ENCODE measurements around the gene SEC14L1. TPM values are rescaled to one million over a fixed set of nuclear protein-coding genes. Genes with fewer than 3 reads are reported as not detected.
"Not testable (repeated sequence)": the region's sequence is repeated elsewhere in the genome, so short reads cannot be mapped to it uniquely, and the experiment has no call there.

SEC14L1 gene
- 322 and 488 TPM in 2 replicates for total RNA-seq

- DNase-seq, result peak; percentile 63
Observed at GRCh38 chr17:77140878-77141767, at the start of gene SEC14L1. TSS of gene SEC14L1 (plus strand) at chr17:77140969. CDS start at chr17:77143597, 2,628 bp downstream.

DNA sequence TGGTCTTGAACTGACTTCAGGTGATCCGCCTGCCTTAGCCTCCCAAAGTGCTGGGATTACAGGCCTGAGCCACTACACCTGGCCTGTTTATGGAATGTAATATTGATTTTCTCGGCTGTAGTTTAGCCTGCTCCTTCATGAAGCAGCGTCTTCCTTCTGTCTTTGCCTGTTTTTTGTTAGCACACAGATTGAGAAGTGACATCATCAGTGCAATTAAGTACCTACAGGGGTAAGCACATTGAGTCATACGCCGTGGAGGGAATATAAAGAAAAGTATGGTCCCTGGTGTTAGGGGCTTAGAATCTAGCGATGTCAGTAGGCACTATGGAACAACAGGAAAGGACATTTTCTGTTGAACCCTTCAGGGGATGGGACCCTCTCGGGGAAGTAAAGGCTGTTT lies 48.7 kb upstream of the SEC14L1 start:
- peak; percentile 50 for DNase-seq

DNA sequence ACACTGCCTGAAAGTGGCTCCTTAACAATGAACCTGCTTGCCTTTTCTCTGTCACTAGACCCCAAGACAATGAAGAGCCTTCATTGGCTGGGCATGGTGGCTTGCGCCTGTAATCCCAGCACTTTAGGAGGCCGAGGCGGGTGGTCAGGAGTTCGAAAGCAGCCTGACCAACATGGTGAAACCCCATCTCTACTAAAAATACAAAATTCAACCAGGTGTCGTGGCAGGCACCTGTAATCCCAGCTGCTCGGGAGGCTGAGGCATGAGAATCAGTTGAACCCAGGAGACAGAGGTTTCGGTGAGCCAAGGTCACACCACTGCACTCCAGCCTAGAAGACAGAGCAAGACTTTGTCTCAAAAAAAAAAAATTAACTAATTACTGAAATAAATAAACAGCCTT lies 45.3 kb upstream of the SEC14L1 start:
- DNase-seq, result no peak

GRCh38 chr17:77096570-77097214 lies 44.1 kb upstream of the SEC14L1 start:
- DNase-seq, result peak; percentile 77

GRCh38 chr17:77097631-77098180 lies 43.1 kb upstream of the SEC14L1 start:
- no peak for DNase-seq

GRCh38 chr17:77098884-77099545 lies 41.8 kb upstream of the SEC14L1 start:
- DNase-seq, result no peak

DNA sequence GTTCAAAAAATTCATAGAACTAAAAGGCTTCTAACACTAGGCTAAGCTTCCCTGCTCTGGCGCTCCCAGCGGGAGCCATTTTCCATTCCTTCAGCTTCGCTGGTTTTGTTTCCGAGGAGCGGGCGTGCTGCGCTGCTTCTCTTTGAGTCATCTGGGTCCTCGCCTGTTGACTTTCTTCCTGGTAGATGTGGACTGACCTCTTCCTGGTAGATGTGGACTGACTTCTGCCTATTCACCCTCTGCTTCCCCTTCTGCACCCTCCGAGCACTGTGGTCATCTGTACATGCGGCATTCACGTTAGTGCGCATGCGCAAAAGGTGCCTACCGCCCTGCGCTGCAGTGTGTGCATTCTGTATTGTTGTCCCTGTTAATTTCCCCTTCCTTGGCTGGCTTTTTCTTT lies 40.8 kb upstream of the SEC14L1 start:
- no peak for DNase-seq

DNA sequence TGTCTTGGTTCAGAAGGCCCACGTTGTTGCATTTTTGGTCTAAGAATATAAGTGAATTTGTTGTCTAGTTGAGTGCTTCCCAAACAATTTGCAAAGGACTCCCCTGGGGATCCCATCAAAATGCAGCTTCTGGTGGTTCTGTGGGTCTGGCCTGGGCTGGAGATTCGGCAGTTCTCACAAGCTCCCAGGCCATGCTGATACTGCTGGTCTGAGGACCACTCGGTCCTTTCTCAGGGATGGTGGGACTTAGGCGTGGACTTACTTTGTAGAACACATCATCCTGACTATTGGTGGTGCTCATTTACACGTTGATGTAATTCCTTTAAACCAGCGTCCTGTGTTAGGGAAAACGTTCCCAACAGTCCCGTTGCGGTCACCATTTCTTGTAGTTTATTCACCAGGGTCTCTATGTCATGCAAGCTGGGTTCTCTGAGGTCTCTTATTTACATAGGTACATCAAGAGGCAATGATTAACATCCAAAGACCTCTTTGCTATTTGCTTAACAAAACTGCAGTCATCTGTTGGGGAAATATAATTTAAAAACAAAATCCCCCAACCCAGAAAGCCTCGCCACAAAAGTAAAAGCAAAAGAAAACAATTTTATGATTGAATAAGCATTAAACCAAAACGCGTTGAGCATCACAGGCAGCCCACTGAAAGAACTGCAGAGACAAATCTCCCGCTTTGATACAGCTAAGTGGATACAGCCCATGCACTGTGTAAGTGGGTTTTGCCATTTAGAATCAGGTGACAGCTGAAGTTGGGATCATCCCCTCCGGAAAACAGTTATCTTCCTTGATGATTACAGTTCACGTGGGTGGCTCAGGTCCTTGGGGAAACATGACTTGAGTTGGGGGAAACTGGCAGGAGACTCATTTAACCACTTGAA lies 39.0 kb upstream of the SEC14L1 start:
- DNase-seq, result no peak

- DNase-seq, result not testable (repeated sequence)
Observed at GRCh38 chr17:77102411-77103134, 38.2 kb upstream of the SEC14L1 start.

GRCh38 chr17:77105706-77106105 lies 35.1 kb upstream of the SEC14L1 start:
- DNase-seq, result no peak

DNA sequence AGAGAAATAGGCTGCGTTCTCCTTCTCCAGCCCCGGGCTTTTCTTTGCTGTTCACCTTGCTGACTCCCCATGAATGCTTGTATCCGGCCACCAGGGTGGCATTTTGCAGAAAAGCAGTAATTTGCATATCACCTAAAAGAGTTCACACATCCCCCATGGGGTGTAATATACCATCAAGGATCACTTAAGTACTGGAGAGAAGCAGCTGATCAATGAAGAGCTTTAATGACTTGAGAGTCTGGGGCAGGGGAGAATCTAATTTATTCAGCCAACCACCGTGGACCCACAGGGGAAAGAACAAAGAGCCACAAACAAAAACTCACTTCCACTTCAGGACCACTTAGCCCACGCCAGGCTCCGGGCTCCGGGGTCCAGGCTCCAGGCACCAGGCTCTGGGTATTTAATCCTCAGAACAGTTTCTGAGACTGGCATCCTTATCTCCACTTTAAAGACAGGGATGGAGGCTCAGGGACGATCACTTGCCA lies 33.9 kb upstream of the SEC14L1 start:
- no peak for DNase-seq

DNA sequence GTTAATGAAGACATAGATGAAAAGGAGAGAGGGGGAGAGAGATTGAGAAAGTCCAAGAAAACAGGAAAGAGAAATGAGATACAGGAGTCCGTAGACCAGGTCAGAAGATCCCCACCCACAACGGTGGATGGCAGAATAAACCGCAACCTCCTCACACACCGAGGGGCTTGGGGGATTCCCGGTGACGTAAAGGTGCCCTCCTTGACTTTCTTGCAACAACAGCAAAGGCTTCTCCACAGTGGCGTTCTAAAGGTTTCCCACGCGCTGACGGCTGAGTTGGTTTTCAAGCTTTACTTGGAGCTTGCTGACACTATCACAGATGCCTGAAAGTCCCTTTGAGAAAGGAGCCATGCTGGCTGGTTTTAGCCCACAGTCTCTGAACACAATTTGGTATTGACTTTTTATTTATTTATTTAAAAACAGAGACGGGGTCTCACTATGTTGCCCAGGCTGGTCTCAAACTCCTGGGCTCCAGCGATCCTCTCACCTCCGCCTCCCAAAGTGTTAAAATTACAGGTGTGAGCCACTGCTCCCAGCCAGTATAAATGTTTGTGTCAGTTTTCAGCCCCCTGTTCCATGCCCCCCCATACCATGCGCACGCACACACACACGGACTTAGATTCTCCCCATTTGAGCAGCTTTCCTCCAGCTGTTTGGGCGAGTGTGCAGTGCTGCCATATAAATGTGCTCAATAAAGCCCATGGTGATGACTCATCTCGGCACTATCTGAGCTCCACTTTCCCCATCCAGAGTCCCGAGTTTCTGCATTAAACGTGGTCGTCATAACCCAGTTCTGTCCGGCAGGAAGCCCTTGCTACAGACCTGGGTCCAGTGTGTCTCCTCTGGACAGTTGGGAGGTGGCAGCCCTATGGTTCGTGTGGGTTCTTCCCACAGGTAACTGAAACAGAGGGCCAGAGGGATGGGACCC lies 33.0 kb upstream of the SEC14L1 start:
- no peak for DNase-seq

- DNase-seq, result no peak
Observed at GRCh38 chr17:77109159-77109759, 31.5 kb upstream of the SEC14L1 start.

DNA sequence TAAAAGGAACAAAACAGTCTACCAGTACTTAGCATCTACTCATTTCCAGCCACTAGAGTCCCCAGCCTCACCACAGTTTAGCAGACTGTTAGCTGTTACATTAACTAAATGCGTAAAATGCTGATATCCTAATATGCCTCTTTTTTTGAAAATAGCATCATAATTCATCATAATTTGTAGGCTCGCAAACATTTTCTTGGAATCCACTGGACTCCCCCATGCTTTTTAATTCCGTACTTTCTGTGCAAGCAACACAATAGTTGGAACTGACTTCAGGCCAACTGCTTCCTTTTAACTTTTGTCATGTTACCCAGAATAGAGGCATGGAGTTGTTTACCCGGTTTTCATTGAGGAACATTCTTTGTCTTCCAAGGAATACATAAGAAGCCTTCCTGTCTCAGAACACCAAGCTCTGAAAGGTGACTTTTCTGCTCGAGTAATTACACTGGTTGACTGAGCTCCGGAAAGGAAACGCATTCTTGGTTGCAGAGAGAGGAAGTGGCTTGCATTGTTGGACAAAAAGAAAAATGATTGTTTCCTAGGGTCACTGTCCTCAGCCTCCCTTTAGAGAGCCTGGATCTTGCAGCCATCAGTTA lies 30.9 kb upstream of the SEC14L1 start:
- peak; percentile 99 for DNase-seq

DNA sequence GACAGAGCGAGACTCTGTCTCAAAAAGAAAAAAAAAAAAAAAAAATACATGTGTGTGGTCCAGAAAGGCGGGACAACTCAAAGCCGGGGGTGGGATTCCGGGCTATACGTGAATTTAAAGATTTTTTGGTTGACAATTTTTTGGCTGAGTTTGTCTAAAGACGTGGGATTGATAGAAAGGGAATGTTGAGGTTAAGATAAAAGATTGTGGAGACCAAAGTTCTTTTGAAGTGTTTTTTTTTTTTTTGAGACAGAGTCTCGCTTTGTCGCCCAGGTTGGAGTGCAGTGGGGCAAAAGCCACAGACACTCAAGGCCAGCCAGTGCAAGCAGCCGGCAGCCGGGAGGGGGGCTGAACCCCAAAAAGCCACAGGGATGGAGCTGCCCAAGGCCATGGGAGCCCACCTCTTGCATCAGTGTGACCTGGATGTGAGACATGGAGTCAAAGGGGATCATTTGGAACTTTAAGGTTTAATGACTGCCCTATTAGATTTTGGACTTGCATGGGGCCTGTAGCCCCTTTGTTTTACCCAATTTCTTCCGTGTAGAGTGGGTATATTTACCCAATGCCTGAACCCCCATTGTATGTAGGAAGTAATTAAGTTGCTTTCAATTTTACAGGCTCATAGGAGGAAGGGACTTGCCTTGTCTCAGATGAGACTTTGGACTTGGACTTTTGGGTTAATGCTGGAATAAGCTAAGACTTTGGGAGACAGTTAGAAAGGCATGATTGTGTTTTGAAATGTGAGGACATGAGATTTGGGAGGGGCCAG lies 29.4 kb upstream of the SEC14L1 start:
- not testable (repeated sequence) for DNase-seq

- DNase-seq, result no peak
Observed at GRCh38 chr17:77111934-77112296, 28.9 kb upstream of the SEC14L1 start.

DNA sequence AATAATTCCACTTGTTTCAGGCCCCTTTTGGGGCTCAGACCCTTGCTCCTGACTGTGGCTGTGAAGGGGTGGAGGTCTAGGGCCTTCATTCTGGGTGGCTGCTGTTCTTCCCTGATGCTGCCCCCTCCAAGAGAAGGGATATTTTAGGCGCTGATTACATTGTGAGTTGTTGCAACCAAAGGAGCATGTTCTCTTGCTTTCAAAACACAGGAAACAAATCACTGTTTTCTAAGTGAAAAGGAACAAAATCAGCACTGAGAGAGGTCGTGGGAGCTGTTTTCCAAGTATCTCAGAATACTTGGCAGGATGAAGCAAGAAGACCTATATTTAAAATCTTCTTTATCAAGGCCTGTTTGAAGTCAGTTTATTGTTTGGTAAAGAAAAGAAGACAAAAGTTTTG lies 25.3 kb upstream of the SEC14L1 start:
- DNase-seq, result peak; percentile 81

GRCh38 chr17:77115947-77116346 lies 24.8 kb upstream of the SEC14L1 start:
- DNase-seq, result no peak

Data from dermis blood vessel endothelial cell (primary cell).